Thyroid gland (tissue), 4 donors: Measurements from ENCODE around the gene CD36. TPM values are rescaled to one million over a fixed set of nuclear protein-coding genes. Genes with fewer than 3 reads are reported as not detected.

Experiments used
- DNase-seq, 2 donors: peaks; one replicate each; pipeline ENCODE4 v3.0.0-alpha.2; 2019
- H3K27ac ChIP-seq, 3 donors: fragments of 200-600 bp; sonication (generic); 1 replicate in 2 of 3; 2 replicates in 1 of 3; pipeline ENCODE4 v1.5.1; 2016 to 2019; ENCODE audit warnings: mild to moderate bottlenecking in 1 of 3, moderate library complexity in 1 of 3
- H3K27me3 ChIP-seq: fragments of 200-600 bp; sonication (generic); one replicate; pipeline ENCODE4 v1.5.1; 2019
- H3K36me3 ChIP-seq, 2 donors: fragments of 200-600 bp; sonication (generic); one replicate each; pipeline ENCODE4 v1.5.1; 2016 to 2019
- H3K4me1 ChIP-seq, 2 donors: fragments of 200-600 bp; sonication (generic); one replicate each; pipeline ENCODE4 v1.5.1; 2017 to 2019
- H3K4me3 ChIP-seq, 3 donors: fragments of 200-600 bp; sonication (generic); replicated peaks in 1 of 3; 1 replicate in 2 of 3; 2 replicates in 1 of 3; pipeline ENCODE4 v1.5.1; 2016; ENCODE audit warnings: mild to moderate bottlenecking in 1 of 3
- H3K9me3 ChIP-seq: fragments of 200-600 bp; sonication (generic); one replicate; pipeline ENCODE4 v1.5.1; 2017
- CTCF ChIP-seq, 6 experiments: fragments of 200-600 bp in 3 of 6; fragments of 450-650 bp in 3 of 6; sonication (generic) in 3 of 6; IDR thresholded peaks; one replicate each; pipeline ENCODE4 v1.5.1; 2016 to 2019; ENCODE audit warnings: antibody characterized with exemption in 6 of 6, mild to moderate bottlenecking in 2 of 6, inconsistent platforms in 1 of 6, moderate library complexity in 1 of 6
- POLR2A ChIP-seq, 2 donors: fragments of 450-650 bp; IDR thresholded peaks; one replicate each; pipeline ENCODE4 v1.6.1; 2017; ENCODE audit warnings: antibody characterized with exemption in 2 of 2, mild to moderate bottlenecking in 2 of 2, moderate library complexity in 1 of 2
- WGBS, 2 donors: methylation state at CpG; one replicate each; pipeline ENCODE4 v1.1.5; 2017; 5-methylcytosine and 5-hydroxymethylcytosine counted together
- intact Hi-C: fragments of 100-400 bp; cut with DNase I; formaldehyde crosslinking; loops from one replicate; pipeline ENCODE4 v1.15.1; 2023
- total RNA-seq, 4 donors: library from RNA; depleted of rRNA; stranded (reverse); fragments of >200 nt; gene quantifications; one replicate each; pipeline ENCODE4 v1.2.3, GENCODE V29; 2016

The CD36 gene
- total RNA-seq, 4 donors from 2014 or later = 137 to 244 (median 155) TPM

GRCh38 chr7:80604436-80604835, 34.0 kb upstream of the CD36 start:
- no peaks in the 10 kb centered on the region for H3K9me3 ChIP-seq
- intact Hi-C loops = no loop called here
- no peaks in the 10 kb centered on the region for H3K4me1 ChIP-seq
- 78 to 84% methylated on average over 2 of the region's 2 CpGs for WGBS, 2 donors
- no peak for TF ChIP-seq CTCF (IDR thresholded peaks at IDR 0.05)
- TF ChIP-seq POLR2A (IDR thresholded peaks at IDR 0.05) = no peak
- H3K27ac ChIP-seq = no peak overlapping the region
- H3K36me3 ChIP-seq = no peaks in the 10 kb centered on the region
- DNase-seq = no peak
- H3K27me3 ChIP-seq = no peaks in the 10 kb centered on the region
- H3K4me3 ChIP-seq = no peak overlapping the region

GRCh38 chr7:80607136-80607535, 31.3 kb upstream of the CD36 start:
- intact Hi-C loops = no loop called here
- no peak overlapping the region for H3K27ac ChIP-seq
- 24 to 59% methylated on average over 1 of the region's 1 CpG for WGBS, 2 donors

GRCh38 chr7:80608336-80608735, 30.1 kb upstream of the CD36 start:
- TF ChIP-seq POLR2A (IDR thresholded peaks at IDR 0.05) = no peak
- no peak for DNase-seq
- no peak overlapping the region for H3K27ac ChIP-seq
- peaks cover 0 to 9% of the 10 kb centered on the region in 2 donors for H3K4me1 ChIP-seq
- H3K9me3 ChIP-seq = no peaks in the 10 kb centered on the region
- H3K36me3 ChIP-seq = no peaks in the 10 kb centered on the region
- no peak overlapping the region for H3K4me3 ChIP-seq
- intact Hi-C loops = no loop called here
- H3K27me3 ChIP-seq = no peaks in the 10 kb centered on the region

More at GRCh38 chr7:80607136-80607535, 31.3 kb upstream of the CD36 start:
- H3K36me3 ChIP-seq = no peaks in the 10 kb centered on the region
- no peaks in the 10 kb centered on the region for H3K9me3 ChIP-seq
- no peaks in the 10 kb centered on the region for H3K27me3 ChIP-seq
- no peak overlapping the region for H3K4me3 ChIP-seq
- DNase-seq = no peak
- H3K4me1 ChIP-seq = peaks cover 0 to 8% of the 10 kb centered on the region in 2 donors
- TF ChIP-seq CTCF (IDR thresholded peaks at IDR 0.05) (no peak), POLR2A (IDR thresholded peaks at IDR 0.05) (no peak)

GRCh38 chr7:80609751-80610150, 28.7 kb upstream of the CD36 start:
- no peak overlapping the region for H3K27ac ChIP-seq
- 98 to 100% methylated on average over 1 of the region's 1 CpG for WGBS, 2 donors
- peaks cover 0 to 9% of the 10 kb centered on the region in 2 donors for H3K4me1 ChIP-seq
- H3K27me3 ChIP-seq = no peaks in the 10 kb centered on the region
- no peaks in the 10 kb centered on the region for H3K9me3 ChIP-seq
- intact Hi-C loops = no loop called here
- no peak for TF ChIP-seq POLR2A (IDR thresholded peaks at IDR 0.05)
- no peak for TF ChIP-seq CTCF (IDR thresholded peaks at IDR 0.05)
- no peak for DNase-seq
- no peak overlapping the region for H3K4me3 ChIP-seq
- no peaks in the 10 kb centered on the region for H3K36me3 ChIP-seq

GRCh38 chr7:80611353-80611752, 27.1 kb upstream of the CD36 start:
- Histone ChIP-seq H3K9me3 (no peaks in the 10 kb centered on the region), H3K27ac (peak overlapping the region in 1 of 3 donors; percentile 25), H3K36me3 (no peaks in the 10 kb centered on the region), H3K4me3 (no peak overlapping the region), H3K27me3 (no peaks in the 10 kb centered on the region), H3K4me1 (peaks cover 0 to 9% of the 10 kb centered on the region in 2 donors)
- intact Hi-C loops = no loop called here
- no peak for TF ChIP-seq CTCF (IDR thresholded peaks at IDR 0.05)
- TF ChIP-seq POLR2A (IDR thresholded peaks at IDR 0.05) = no peak
- no peak for DNase-seq
- WGBS, 2 donors = 90% methylated on average over 3 of the region's 3 CpGs

- H3K9me3 ChIP-seq = no peaks in the 10 kb centered on the region
- WGBS, 2 donors = 6 to 14% methylated on average over 2 of the region's 2 CpGs
- H3K4me3 ChIP-seq = no peak overlapping the region
- H3K27ac ChIP-seq = peak overlapping the region in 1 of 3 donors; percentile 25
- peak; percentile 62 to 78 for DNase-seq
- H3K36me3 ChIP-seq = no peaks in the 10 kb centered on the region
- TF ChIP-seq POLR2A (IDR thresholded peaks at IDR 0.05) = no peak
- no peak for TF ChIP-seq CTCF (IDR thresholded peaks at IDR 0.05)
- intact Hi-C loops = no loop called here
- H3K27me3 ChIP-seq = no peaks in the 10 kb centered on the region
- peaks cover 0 to 9% of the 10 kb centered on the region in 2 donors for H3K4me1 ChIP-seq
Observed at GRCh38 chr7:80611779-80612178, 26.7 kb upstream of the CD36 start.
